ENCODE data around the gene FOXB1.

FOXB1 gene

GRCh38 chr15:60004009-60004845 is at the start of gene FOXB1:
TSS of gene FOXB1 (plus strand) at chr15:60004311. CDS start at chr15:60004964, 653 bp downstream.
- no peak for TF ChIP-seq CTCF (IDR thresholded peaks at IDR 0.05; ENCODE audit: insufficient read depth, missing control alignments)
- FAIRE-seq (no peak), DNase-seq (ENCODE audit: insufficient read length, low spot score) (no peak)

- TF ChIP-seq CTCF (IDR thresholded peaks at IDR 0.05; ENCODE audit: insufficient read depth, missing control alignments): no peak
- FAIRE-seq (no peak), DNase-seq (ENCODE audit: insufficient read length, low spot score) (no peak)
These were observed 45.8 kb upstream of the FOXB1 start for GRCh38 chr15:59958288-59958687.

- FAIRE-seq: no peak
- no peak for TF ChIP-seq CTCF (IDR thresholded peaks at IDR 0.05; ENCODE audit: insufficient read depth, missing control alignments)
These were observed 43.8 kb upstream of the FOXB1 start for GRCh38 chr15:59960318-59960717.

GRCh38 chr15:59963322-59963721 is 40.8 kb upstream of the FOXB1 start:
- TF ChIP-seq CTCF (IDR thresholded peaks at IDR 0.05; ENCODE audit: insufficient read depth, missing control alignments): no peak
- DNase-seq (ENCODE audit: insufficient read length, low spot score): no peak
- no peak for FAIRE-seq

More at GRCh38 chr15:59960318-59960717, 43.8 kb upstream of the FOXB1 start:
- no peak for DNase-seq (ENCODE audit: insufficient read length, low spot score)

GRCh38 chr15:59963925-59964324 is 40.2 kb upstream of the FOXB1 start:
- no peak for DNase-seq (ENCODE audit: insufficient read length, low spot score)
- FAIRE-seq: no peak
- TF ChIP-seq CTCF (IDR thresholded peaks at IDR 0.05; ENCODE audit: insufficient read depth, missing control alignments): no peak

GRCh38 chr15:59965741-59966140 is 38.4 kb upstream of the FOXB1 start:
- FAIRE-seq (no peak), DNase-seq (ENCODE audit: insufficient read length, low spot score) (no peak)
- no peak for TF ChIP-seq CTCF (IDR thresholded peaks at IDR 0.05; ENCODE audit: insufficient read depth, missing control alignments)

GRCh38 chr15:59966262-59966661 is 37.8 kb upstream of the FOXB1 start:
- DNase-seq (ENCODE audit: insufficient read length, low spot score) (no peak), FAIRE-seq (no peak)
- no peak for TF ChIP-seq CTCF (IDR thresholded peaks at IDR 0.05; ENCODE audit: insufficient read depth, missing control alignments)

Data from D721Med (cell line).